Neural cell (in vitro differentiated cells): ENCODE data around the gene YAF2.

Experiments used
- CTCF ChIP-seq: fragments of 450-650 bp; IDR thresholded peaks from 2 replicates; pipeline ENCODE4 v1.5.1; 2014; ENCODE audit warnings: antibody characterized with exemption, mild to moderate bottlenecking, moderate library complexity; ENCODE audit not compliant: poor library complexity, severe bottlenecking
- POLR2AphosphoS5 ChIP-seq: IDR thresholded peaks from 2 replicates; pipeline ENCODE4 v1.6.1; 2012

GRCh38 chr12:42196723-42197603, 41.1 kb downstream of the YAF2 start:
- TF ChIP-seq POLR2AphosphoS5 (no peak), CTCF (no peak)
